MV-4-11 (cell line): ENCODE data around the gene C11orf97.
A peak's percentile ranks its signal among the peaks of the same experiment; 100 is the strongest.
"Not testable (repeated sequence)": the region's sequence is repeated elsewhere in the genome, so short reads cannot be mapped to it uniquely, and the experiment has no call there.

Experiments used
- DNase-seq: peaks from one replicate; lab custom pipeline; 2025; lab: John Stamatoyannopoulos, UW

The C11orf97 gene

DNA sequence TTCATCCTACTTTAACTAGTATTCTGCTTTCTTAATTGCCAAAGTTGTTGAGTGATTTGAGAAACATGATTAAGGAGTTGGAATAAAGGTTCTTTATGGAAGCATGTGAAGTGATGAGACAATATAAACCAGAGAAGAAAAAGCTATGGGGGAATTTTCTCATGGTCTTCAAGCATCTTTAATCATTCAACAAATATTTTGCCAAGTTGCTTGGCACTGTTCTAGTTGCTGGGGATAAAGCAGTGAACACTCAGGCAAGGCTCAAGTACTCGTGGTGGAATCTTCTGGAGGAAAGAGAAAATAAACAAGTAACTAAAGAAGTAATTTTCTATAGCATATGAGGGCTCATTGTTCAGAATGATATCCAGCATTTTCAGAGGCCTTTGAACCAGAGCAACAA is 45.7 kb downstream of the C11orf97 start:
- DNase-seq, result no peak

DNA sequence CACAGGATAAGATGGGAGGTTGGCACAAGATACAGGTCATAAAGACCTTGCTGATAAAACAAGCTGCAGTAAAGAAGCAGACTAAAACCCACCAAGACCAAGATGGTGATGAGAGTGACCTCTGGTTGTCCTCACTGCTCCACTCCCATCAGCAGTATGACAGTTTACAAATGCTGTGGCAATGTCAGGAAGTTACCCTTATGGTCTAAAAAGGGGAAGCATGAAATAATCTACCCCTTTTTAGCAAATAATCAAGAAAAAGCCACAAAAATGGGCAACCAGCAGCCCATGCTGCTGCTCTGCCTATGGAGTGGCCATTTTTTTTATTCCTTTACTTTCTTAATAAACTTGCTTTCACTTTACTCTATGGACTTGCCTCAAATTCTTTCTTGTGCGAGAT is 46.2 kb downstream of the C11orf97 start:
- DNase-seq, result peak; percentile 97

DNA sequence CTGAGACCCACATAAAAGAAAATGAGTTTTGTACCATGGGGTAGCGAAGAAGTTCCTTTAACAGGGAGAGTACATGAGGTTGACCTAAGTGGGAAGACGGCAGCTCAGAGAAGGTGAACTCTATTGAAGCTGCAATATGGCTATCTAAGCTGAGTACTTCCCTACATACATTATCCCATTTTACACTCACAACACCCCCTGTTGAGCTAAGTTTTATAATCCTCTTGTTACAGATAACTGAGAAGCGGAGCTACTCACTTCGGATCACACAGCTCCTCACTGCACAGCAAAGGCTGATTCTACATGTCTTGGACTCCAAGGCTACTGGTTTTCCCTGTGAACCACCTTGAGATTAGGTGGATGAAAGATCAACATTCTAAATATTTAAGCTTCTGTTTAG is 46.7 kb downstream of the C11orf97 start:
- DNase-seq, result no peak

- no peak for DNase-seq
Measured at GRCh38 chr11:94559361-94559760, 47.1 kb downstream of the C11orf97 start.

- DNase-seq, result no peak
Measured at GRCh38 chr11:94560834-94561233, 48.6 kb downstream of the C11orf97 start.

DNA sequence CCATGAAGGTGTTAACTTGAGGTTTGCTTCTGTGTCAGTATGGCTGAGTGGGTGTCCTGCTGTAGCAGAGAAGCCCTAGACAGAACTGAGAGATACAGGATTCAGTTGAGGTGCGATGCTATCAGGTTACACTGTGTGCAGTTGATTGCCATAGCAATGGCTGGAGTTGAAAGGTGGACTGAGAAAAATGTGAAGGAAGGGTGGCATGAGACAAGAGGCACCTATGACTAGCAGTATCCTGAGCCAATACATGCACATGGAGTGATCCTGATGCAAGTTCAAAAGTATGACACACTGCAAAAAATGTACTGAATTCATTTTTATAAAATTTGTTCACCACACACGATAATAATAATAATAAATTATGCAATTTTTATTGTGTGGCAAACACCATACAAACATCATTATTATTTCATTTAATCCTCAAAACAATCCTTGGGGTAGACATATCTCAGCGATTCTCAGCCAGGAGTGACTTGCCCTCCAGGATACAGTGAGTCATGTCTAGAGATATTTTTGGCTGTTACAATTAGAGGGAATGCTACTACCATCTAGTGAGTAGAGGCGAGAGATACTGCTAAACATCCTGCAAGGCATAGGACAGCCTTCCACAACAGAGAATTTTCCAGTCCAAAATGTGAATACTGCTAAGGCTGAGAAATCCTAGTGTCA is 51.1 kb downstream of the C11orf97 start:
- DNase-seq, result peak; percentile 54

DNA sequence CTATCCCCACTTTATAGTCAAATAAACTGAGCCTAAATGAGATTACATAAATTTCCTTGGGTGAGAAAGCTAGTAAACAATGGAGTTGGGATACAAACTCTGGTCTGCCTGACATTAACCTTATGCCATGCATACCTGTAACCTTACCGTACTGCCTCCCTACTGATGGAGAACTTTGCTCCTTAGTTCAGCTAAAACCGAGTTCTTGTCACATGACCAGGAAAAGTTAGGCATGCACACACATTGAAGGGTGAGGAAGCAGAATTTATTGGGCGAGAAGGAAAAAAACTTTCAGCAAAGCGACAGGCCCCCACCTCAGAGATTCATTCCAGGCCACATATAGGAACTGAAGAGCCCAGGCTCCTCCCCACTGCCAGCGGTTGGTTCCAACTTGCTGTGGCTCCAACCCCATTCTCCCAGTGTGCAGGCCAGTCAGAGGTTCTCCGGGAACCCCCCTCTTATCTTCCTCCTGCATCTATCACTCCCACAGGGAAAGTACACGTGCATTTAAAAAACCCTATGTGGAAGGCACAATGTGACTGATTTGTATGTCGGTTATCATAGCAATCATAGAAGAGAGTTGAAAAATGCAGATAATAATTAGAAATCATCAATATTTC is 51.7 kb downstream of the C11orf97 start:
- DNase-seq, result peak; percentile 84

- DNase-seq, result no peak
Measured at GRCh38 chr11:94567181-94567670, 55.0 kb downstream of the C11orf97 start, which contains the start of gene PIWIL4. PIWIL4 (plus strand) TSS chr11:94567368; CDS start chr11:94567519, 151 bp downstream.

- DNase-seq, result no peak
Measured at GRCh38 chr11:94568200-94568599, 55.9 kb downstream of the C11orf97 start.

DNA sequence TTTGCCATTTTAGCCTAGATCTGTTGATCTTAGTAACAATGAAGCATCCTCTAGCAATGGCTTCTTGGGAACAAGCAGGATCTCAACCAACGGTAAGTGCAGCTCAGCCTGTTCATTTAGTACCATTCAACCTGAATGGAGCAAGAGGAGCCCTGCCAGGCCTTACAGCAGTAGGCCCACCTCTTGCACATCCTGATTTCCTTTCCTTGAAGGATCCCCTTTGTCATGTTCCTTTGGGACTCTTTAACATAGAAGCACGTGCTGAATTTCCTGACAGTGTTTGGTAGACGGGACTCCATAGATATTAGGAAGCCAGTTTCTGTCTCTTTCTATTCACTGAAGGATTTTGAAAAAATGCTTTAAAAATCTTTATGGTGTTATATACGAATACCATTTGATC is 56.5 kb downstream of the C11orf97 start:
- no peak for DNase-seq

GRCh38 chr11:94572975-94573374 is 60.7 kb downstream of the C11orf97 start:
- DNase-seq, result not testable (repeated sequence)

DNA sequence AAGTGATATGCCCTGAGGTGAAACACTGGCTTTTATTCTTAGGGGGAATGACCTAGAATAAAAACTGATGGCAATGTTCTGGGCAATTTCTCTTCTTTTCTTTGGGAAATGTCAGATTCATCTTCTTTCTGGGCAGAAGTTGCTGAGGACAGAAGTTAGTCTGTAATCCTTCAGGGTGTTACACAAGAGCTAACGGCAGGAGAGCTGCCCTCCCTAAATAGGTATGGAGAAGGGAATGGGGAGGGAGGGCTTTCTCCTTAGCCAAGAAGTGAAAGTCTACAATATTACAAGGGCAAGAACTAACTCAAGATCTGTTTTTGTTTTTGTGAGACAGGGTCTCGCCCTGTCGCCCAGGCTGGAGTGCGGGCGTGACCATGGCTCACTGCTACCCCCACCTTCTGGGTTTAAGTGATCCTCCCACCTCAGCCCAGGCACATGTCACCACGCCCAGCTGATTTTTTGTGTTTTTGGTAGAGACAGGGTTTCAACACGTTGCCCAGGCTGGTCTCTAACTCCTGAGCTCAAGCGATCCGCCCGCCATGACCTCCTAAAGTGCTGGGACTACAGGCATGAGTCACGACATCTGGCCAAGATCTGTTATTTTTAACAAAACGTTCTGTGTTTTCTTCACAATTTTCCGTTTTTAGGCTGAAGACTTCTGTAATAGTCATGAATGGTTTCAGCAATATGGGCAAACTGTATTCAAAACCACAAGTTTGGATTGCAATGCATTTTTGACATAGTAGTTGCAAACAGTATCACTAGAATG is 62.1 kb downstream of the C11orf97 start:
- peak; percentile 100 for DNase-seq

DNA sequence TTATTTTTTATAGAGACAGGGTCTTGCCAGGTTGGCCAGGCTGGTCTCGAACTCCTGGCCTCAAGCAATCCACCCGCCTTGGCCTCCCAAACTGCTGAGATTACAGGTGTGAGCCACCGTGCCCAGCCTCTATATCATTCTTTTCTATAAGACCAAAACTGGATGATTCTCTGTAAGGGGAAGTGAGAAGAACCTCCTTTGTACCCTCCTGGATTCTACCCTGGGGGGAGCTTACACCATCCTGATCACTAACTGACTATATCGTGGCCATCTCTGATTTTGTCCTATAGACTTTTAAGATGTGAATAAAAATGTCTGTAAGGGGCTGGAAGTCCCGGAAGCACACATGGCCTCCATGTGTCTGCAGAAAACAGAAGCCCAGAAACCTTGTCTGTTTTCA is 64.0 kb downstream of the C11orf97 start:
- DNase-seq, result peak; percentile 73

- DNase-seq, result no peak
Measured at GRCh38 chr11:94577841-94578240, 65.6 kb downstream of the C11orf97 start.
